GM12872 (cell line): ENCODE measurements around the gene ASMTL.

Experiments used
- CTCF ChIP-seq: IDR thresholded peaks from 3 replicates; pipeline ENCODE4 v1.5.1; 2011; ENCODE audit warnings: low read depth, mild to moderate bottlenecking, low read length, moderate library complexity; ENCODE audit not compliant: insufficient read depth

The ASMTL gene

GRCh38 chrX:1416965-1417760 is 35.5 kb downstream of the ASMTL start:
- TF ChIP-seq CTCF = no peak

- no peak for TF ChIP-seq CTCF
Observed at GRCh38 chrX:1416327-1416784, 36.4 kb downstream of the ASMTL start.

- TF ChIP-seq CTCF = no peak
Observed at GRCh38 chrX:1412551-1413161, 40.1 kb downstream of the ASMTL start.

GRCh38 chrX:1411326-1411725 is 41.4 kb downstream of the ASMTL start:
- no peak for TF ChIP-seq CTCF

- no peak for TF ChIP-seq CTCF
Observed at GRCh38 chrX:1407035-1407434, 45.7 kb downstream of the ASMTL start.

GRCh38 chrX:1403228-1403627 is 49.5 kb downstream of the ASMTL start:
- no peak for TF ChIP-seq CTCF

- no peak for TF ChIP-seq CTCF
Observed at GRCh38 chrX:1401611-1402430, 50.9 kb downstream of the ASMTL start.
